CMK (cell line): ENCODE results near the gene NKTR.

Experiments used
- DNase-seq: peaks from one replicate; pipeline ENCODE4 v3.0.0-alpha.2; 2010; ENCODE audit warnings: low read depth

Gene NKTR

DNA sequence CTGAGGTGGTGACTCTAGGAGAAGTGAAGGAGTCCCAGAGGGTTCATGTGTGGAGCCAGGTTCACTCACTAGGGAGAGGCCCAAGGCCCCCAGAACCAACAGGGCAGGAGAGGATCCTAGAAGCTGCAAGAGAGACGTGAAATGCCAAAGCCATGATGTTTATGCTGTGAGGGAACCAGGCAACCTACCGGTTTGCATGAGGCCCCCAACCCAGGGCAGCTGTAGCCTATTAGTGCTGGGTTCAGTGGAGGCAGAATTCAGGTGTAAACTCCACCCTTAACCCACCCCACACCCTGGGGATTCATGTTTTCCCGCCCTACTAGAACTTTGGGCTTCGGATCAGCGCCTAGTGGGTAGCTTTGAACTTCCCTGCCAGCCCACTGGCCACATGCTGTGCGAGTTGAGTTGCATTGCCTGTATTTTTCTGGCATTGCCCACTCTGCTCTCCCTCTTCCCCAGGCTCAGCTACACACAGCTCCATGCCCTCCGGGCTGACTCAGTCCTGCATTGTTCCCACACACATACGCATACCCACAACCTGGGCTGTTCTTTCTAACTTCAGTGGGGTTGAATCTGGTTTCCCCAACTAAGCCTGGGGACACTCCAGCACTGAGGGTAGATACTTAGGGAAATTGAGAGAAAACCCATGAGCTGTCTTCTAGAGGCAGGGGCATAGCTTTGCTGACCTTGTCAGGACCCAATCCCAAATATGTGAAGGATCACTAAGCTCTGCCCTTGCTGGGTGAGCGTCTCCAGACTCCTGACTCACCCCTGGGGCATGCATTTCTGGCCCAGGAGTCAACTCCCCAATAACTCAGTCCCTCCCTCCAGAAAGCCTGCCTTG is 51.0 kb downstream of the NKTR start:
- no peak for DNase-seq

DNA sequence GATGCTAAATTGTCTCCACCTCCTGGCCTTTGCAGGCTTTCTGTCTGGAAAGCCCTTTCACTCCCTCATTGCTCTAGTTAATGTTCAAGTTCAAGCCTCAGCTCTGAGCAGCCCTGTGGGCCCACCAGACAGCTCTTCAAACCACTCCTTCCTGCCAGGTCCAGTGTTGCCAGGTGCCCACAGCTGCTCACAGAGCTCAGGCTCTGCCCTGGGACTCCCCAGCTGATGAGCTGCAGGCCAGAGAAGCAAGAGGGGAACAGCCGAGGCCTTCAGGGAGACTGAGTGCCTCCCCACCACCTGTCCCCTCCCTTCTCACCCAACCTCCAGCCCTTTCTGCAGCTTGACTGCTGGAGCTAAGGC is 51.7 kb downstream of the NKTR start:
- DNase-seq: no peak

DNA sequence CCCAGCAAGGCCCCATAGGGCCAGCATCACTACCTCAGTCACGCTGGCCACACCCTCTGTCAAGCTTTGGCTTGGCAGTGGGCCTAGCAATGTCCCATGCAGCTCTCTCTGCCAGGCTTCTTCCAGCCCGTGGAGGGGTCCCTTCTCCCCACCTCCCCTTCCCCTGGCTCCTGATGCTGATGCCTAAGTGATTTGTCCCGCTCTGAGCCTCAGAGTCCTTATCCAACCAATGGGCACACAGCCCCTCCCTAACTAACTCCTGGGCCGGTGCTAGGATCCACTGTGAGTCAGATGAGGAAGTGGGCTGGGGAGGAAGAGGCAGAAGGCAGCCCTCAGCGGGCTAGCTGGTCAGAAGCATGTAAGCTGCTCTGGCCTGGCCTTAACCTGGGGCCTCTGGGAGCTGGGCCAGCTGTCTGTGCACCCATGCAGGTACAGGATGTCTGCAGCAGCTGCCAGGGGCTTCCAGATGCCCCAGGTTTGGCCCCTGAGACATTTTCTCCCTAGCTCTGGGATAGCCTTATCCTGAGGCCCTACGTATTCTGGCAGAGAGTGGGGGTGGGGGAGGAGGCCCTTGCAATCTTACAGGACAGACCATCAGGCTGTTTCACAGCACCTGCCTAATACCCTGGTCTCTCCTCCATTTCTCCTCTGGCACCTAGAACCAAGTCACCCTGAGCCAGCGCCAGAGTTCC is 52.3 kb downstream of the NKTR start:
- peak; percentile 66 for DNase-seq

DNA sequence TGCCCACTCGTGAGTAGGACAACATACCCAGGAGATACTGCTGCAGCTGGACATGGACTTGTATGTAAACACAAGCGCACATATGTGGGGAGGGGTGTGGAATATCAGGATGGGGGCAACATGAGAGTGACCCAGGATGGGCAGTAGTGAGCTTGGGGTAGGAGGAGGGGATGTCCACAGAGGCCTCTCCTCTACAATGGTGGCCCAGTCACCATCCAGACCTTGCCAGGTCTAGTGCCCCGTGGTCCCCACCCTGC is 52.7 kb downstream of the NKTR start:
- DNase-seq: no peak

DNA sequence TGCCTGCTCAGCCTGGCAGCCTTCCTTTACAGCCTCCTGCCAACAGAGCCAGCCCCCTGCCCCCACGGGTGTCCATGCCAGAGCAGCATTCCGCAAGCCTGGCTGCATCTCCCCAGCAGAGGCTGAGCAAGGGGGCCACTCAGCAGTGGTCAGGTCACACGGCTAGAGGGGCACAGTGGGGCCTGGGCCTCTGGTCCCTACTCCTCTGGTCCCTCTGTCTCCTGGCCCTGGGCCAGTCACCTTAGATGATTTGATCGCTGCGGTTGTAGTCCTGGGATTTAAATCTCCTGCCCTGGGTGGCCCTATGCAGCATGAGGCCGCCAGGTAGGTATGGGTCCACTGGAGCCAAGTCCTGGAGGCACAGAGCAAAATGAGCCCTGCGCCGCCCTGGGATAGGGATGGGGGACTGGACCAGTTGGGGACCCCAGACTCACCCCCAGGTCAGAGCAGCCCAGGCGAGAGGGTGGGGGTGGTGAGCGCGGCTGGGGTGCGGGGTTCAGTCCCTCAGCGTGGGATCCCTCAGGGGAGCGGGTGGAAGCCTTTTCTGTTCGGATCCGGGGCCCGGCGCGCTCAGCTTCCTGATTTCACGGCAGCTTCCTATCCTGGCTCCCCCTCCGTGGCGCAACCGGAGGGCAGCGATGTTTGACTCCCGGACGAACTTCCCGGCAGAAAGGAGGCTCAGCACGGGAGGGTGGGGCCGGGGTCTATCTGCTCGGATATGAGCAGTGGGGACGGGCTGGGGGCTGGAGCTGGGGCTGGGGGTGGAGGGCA is 53.3 kb downstream of the NKTR start, which contains the start of gene ZBTB47:
Gene ZBTB47, plus strand, starts transcription at position 138 of the 771 bp plus-strand sequence. CDS start 4,659 bp downstream, outside the sequence.
- no peak for DNase-seq

DNA sequence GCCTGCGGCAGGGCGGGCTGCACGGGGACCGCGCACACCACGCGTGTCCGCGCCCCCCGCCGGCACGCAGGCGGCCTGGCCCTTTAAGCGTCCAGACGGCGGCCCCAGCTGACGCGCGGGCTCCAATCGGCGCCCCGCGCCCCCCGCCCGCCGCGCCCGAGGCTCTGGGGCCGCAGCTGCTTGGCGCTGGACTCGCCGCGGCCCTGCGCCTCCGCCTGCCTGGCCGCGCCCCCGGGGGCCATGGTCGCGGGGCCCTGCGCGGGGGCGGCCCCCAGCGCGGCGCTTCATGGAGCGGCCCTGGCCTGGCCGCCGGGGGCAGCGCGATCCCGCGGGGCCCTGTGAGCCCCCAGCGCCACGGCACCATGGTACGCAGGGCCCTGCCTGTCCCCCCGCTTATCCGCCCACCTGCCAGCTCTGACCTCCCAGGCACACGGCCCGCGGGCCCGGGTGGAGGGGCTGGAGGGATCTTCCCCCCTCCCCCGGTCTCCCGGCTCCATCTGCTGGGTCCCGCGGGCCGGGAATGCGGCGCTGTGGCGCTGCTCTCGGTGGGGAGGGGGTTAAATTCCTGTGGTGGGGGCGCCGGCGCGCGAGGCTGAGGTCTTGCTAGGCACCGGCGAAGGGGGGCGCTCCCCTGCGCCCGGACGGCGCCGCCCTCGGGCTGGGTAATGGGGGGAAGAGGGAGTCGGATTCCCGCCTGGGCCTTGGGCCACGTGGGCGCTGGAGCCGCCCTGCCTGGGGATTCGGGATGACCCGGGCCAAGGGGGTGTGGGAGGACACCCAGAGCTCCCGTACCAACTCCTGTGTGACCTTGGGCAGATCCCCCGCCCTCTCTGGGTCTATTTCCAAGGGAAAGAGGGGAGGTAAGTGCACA is 54.1 kb downstream of the NKTR start:
- DNase-seq: no peak

DNA sequence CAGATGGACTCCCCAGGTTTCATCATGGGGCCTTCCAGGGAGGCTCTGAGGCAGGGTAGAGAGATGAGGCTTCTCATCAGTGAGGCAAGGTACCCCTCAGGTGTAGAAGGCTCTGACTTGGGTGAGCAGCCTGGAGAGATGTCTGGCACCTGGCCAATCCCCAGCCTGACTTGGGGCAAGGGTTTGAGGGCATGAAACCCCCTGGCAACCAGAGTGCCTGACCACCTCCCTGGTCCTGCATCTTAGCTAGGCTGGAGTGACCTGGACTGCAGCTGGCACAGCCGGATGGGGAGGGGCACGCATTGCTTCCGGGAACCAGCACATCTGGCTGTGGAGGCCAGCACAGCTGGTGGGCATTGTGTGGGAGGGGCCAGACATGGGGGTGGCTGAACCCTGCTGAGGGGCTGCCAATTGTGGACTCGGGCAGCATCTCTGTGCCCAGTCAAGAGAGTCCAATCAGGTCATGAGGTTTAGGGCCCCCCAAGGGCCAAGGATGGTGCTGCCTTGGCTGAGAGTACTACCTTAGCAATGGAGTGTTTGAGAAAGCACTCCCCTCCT is 54.9 kb downstream of the NKTR start:
- no peak for DNase-seq

DNA sequence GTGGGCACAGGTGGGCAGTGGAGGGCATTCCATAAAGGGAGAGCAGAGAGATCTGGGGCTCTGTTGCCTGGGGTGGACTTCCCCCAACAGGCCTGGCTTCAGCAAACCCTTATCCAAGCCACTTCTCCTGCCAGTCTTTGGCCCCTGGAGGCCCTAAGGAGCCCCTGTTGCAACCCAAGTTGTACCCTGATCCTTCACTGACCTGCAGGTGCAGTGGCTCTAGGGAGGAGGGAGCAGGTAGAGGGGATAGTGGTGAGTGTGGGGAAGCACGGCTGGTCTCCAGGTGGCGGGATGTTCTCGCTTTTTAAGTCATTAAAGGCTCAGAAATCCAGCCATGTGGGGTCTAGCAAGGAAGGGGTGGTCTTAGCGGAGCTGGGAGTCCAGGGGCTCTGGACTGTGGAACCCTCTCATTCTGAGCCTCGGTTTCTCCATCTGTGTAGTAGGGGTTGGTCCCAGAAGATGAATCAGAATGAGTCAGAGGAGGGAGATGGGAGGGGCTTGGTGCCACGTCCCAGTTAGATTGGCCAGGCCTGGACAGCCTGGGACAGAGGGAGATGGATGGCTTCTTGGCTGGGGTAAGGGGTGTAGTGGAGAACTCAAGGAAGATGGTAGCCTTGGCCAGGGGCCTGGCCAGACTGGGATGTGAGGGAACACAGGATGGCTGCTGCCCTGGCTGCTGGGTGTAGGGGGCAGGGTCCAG is 55.6 kb downstream of the NKTR start:
- DNase-seq: no peak

DNA sequence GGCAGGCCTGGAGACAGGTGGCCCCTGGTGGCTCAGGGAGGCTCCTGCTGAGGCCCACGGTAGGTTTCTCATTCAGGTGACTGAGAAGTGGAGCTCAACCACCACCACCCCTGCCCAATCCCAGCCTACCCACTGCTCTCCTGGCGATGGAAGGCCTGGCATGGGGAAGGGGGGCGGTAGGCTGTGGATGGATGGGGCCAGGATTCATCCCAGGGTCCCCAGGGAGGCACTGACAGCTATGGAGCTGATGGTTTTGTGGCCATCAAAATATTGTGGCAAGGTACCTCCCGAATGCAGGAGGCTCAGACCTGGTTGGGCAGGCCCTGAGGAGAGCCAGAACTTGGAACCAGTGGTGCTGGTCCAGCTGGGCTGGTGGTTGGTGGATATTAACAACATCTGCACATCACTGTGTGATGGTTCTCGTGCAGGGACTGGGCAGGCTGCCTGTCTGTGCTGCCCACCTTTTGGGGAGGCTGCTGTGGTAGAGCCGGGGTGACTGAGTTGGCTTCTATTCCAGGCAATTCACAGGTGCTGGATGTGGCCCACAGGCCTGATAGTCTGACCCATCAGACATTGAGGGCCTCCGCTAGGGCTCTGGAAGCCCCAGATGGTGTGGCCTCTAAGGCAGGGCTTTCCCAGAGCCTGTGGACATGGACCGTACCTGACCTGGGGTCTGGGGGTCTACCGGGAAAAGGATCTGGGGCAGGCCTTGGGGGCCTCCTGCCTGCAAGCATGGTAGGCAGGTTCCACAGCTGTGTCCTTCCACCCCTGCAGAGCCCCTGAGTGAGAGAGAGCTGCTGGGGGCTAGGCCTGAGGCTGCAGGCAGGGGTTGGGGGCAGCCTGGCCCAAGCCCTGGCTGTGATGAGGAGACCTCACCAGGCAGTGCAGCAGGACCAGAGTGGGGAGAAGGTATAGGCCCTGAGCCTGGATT is 56.5 kb downstream of the NKTR start:
- DNase-seq: no peak

DNA sequence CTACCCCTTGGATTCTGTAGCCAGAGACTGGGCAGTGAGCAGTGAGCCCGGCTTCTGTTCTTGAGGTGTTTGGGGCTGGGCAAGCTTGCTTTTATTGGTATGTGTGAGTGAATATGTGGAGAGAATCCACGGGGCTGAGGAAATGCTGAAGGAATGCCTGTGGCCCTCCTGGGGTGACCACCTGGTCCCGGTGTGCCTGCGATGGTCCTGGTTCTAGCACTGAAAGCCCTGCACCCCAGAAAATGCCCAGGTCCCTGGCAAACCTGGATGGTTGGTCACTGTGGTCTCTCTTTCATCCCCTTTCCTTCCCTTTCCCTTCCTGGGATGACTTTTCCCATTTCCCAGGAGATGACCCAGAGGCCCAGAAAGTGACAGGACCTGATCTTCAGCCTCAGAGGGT is 57.2 kb downstream of the NKTR start:
- no peak for DNase-seq

DNA sequence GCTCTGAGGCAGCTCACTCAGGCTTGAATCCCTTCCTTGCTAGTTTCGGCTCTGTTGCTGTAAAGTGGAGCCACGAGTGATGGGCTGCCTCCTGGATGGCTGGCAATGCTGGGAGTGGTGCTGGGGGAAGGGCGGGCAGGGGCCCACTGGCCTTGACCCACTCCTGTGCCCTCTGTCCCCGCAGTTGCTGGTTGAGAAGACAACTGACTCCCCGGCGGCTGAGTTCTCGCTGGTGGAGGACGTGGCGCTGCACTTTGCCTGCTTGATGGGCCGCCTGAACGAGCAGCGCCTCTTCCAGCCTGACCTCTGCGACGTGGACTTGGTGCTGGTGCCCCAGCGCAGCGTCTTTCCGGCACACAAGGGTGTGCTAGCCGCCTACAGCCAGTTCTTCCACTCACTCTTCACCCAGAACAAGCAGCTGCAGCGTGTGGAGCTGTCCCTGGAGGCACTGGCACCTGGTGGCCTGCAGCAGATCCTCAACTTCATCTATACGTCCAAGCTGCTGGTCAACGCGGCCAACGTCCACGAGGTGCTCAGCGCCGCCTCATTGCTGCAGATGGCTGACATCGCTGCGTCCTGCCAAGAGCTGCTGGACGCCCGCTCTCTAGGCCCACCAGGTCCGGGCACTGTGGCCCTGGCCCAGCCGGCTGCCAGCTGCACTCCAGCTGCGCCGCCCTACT is 57.7 kb downstream of the NKTR start:
- no peak for DNase-seq

DNA sequence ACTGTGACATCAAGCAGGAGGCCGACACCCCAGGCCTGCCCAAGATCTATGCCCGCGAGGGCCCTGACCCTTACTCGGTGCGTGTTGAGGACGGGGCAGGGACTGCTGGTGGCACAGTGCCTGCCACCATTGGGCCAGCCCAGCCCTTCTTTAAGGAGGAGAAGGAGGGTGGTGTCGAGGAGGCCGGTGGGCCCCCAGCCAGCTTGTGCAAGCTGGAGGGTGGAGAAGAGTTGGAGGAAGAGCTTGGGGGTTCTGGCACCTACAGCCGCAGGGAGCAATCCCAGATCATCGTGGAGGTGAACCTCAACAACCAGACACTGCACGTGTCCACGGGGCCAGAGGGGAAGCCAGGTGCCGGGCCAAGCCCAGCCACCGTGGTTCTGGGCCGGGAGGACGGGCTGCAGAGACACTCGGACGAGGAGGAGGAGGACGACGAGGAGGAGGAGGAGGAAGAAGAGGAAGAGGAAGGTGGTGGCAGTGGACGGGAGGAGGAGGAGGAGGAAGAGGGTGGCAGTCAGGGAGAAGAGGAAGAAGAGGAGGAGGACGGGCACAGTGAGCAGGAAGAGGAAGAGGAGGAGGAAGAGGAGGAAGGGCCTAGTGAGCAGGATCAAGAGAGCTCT is 58.4 kb downstream of the NKTR start:
- no peak for DNase-seq

DNA sequence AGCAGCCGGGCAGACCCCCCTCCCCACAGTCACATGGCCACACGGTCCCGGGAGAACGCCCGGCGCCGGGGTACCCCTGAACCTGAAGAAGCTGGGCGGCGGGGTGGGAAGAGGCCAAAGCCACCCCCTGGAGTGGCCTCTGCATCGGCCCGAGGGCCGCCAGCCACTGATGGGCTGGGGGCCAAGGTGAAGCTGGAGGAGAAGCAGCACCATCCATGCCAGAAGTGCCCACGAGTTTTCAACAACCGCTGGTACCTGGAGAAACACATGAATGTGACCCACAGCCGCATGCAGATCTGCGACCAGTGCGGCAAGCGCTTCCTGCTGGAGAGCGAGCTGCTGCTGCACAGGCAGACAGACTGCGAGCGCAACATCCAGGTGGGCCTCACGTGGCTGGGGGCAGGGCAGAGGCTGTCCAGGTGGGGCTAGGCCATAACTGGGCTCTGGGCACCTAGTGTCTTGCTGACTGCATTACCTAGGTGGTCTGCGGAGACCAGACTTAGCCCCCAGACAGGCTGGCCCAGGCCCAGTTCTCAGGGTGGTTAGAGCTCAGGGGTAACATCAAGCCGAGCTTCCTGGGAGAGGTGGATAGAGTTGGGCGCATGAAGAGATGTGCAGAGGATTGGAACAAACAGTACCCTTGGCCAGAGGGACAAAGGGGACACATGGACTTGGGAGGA is 59.1 kb downstream of the NKTR start:
- no peak for DNase-seq

DNA sequence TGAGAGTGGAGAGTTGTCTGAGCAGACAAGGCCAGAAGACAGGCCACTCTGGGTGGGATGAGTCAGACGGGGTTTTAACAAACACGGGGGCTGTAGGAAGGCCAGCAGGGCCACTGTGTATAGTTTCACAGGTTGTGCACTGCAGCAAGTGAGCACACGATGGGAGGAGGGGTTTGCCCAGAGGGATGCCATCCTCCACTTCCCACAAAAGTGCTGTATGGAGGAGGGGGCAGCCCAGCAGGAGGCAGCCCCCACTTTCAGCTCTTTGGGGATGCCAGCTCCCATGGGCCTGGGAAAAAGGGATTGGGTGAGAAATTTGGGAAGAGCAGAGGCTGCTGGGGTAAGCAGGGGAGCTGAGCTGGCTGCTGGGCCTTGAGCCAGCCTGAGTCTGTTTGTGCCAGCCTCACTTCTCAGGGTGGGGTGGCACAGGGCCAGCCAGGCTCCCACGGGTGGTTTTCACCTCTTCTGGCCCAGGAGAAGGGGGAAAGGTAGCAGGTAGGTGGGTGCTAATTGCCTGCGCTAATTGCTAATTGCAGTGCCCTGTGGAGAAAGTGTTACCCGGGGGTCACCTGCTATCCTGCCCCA is 59.7 kb downstream of the NKTR start:
- no peak for DNase-seq

DNA sequence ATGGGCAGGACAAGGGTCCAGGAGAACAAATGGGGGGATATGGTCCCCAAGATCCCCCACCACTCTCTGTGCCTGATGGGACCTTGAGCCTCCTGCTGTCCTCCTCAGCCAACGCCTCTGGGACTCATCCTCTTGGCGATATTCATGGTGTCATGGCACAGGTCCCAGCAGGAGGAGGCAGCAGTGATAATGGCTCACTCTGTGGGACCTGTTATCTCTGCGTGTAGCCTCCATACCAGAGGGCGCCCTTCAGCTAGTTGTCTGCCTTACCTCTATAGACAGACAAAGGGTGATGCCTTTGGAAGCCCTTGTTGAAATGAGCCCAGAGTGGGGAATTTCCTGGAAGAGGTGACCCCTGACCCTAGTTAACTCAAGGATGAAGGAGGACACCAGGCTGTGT is 60.4 kb downstream of the NKTR start:
- no peak for DNase-seq

DNA sequence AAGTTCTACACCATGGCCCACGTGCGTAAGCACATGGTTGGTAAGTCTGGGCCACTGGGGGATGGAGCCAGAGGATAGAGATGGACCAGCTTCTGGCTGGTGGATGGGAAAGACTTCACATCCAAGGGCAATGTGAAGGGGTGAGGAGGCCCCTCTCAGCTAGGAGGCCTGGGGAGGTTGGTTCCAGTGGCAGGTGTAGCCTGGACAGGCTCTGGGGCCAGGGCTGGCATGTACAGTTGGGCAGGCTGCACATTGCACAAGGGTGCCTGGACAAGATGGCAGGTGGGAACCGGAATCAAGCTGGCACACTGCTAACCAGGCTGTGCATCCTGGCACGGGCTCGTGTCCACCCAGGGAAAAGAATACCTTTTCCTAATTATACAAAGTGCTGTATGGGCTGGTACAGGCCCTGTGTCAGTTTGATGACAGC is 61.1 kb downstream of the NKTR start:
- DNase-seq: no peak

DNA sequence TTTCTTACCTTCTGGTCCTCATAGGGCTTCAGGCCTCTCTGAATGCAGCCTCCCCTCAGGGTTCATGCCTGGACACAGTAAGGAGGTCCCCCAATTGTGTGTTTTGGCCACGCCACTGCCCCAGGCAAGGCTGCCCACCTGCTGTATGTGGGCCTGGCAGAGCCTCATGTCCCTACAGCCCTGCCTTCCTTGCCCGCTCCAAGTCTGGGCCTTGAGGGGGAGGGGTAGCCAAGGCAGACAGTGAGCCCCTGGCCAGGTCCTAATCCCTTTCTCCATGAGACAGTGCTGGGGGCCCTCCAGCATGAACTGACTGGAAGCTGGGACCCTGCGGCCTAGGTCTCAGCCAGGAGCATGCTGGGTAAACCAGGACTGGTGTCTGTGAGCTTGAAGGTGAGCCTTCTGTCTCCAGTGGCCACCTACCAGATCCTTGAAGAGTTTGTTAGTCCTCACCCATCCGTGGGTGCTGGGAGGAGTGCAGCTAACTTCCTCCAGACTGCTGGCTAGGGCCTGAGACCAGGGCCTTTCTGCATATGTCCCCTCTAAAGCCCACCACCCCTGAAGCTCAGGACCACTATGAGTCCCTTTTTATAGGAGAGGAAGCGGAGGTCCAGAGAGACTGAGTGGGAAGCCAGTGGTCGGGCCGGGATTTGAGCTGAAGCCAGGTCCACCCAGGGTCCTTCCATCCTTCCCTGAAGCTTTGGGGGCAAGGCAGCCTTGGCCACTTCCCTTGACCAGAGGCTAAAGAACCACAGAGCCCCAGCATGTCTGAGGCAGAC is 61.7 kb downstream of the NKTR start:
- no peak for DNase-seq
